Activated CD8-positive, alpha-beta memory T cell treated with anti-CD3 and anti-CD28 coated beads for 1 hour (primary cell): ENCODE results near the gene FAM25A.
"Not testable (repeated sequence)": the region's sequence is repeated elsewhere in the genome, so short reads cannot be mapped to it uniquely, and the experiment has no call there.

ENCODE experiments used
- DNase-seq, 2 donors: peaks; one replicate each; pipeline ENCODE4 v3.0.0-alpha.2; 2020; ENCODE audit warnings: low read depth in 1 of 2; ENCODE audit errors: extremely low read depth in 1 of 2

The FAM25A gene

DNA sequence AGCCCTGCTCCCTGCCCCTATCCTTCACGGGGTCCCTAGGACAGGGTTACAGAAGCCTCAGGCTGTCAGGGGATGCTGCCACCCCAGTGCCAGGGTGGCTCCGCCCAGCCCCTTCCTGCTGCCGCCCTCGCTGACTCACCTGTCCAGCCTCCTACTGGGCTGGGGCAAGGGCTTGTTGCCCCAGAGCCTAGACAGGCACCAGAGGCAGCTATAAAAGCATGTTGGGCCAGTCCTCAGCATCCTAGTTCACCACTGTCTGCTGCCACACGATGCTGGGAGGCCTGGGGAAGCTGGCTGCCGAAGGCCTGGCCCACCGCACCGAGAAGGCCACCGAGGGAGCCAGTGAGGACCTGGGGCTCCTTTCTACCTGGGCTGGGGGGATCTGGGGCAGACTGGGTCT is at the start of gene FAM25A:
FAM25A (plus strand) TSS at position 239 of the 400 bp plus-strand sequence; CDS start at position 270, 31 bp downstream.
- DNase-seq = not testable (repeated sequence)

DNA sequence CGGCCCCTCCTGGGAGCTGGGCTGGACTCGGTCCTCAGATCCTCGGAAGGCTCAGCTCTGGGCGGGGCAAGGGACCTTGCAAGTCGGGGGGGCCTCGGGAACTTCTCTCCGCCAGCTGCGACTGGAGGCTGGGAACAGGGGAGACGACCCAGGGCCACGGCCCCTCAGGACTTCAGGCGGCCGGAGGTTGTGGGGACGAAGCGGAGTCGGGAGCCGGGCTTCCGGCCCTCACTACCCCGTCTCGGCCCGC is 49.2 kb upstream of the FAM25A start:
- DNase-seq = no peak

DNA sequence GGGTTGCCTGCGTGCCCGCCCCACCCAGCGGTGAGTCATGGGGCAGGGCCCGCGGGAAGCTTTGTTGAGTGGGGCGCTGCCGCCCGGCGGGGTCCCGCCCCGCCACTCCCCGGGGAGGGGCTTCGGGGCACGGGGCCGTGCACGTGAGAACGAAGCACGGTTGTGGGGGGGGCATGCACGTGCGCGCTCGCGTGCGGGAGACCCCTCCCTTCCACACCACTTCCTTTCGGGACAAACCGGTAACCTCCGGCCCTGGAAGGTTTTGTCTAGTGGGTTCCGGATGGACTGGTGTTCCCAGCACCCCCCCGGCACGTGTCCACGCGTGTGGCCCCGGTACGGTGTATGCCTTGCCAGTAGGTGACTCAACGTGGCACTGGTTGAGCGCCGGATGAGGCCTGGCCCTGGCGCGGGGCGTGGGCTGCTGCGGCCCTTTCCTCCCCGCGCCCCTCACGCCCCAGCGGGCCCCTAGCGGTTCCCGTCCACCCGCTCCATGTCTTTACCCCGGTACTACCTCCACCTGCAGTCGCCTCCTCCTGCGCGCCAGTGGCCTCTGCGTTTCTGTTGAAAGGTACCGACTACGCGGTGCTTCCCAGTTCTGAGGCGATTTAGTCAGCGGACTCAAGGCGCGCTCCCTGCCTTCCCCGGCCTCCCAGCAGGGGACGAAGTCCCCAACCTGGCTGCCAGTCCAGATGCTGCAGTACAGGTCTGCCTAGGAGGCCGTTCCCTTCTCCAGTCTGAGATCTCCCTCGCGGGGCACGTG is 48.7 kb upstream of the FAM25A start:
- peak; percentile 57 to 90 for DNase-seq

DNA sequence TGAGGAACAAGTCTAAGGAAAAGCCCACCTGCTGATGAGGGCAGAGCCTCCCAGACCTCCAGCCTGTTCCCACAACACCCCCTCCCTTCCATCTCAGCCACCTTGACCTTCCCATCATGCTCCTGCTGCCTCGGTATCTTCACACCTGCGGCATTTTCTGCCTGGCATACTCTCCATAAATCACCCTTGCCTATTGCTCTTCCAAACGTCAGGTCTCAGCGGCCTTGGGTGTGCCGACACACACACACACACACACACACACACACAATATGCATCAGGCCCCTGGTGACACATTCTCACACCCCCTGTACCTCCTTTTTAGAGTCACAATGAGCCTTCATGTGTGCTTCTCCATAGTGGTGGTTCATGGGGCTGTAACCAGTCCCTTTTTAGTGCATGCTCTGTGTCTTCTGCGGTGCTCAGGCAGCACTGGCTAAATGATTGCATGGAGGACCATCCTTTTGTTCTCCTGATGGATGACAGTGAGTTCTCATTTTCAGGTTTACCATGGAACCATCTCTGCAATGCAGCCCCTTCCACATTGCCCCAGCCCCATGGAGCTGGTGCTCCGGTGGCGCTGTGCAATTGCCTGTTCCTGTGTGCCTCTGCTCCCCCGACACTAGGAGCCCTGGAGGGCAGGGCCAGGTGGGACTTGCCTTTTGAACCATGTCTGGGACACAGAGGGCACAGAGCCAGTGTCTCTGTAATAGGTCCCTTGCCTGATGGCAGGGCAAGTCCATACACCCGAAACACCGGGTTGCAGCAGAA is 47.3 kb upstream of the FAM25A start:
- no peak for DNase-seq

- no peak for DNase-seq
Observed at GRCh38 chr10:86974484-86974883, 45.6 kb upstream of the FAM25A start.

- no peak for DNase-seq
Observed at GRCh38 chr10:86976362-86977056, 43.6 kb upstream of the FAM25A start.

- DNase-seq = not testable (repeated sequence)
Observed at GRCh38 chr10:86978457-86978856, 41.6 kb upstream of the FAM25A start.

DNA sequence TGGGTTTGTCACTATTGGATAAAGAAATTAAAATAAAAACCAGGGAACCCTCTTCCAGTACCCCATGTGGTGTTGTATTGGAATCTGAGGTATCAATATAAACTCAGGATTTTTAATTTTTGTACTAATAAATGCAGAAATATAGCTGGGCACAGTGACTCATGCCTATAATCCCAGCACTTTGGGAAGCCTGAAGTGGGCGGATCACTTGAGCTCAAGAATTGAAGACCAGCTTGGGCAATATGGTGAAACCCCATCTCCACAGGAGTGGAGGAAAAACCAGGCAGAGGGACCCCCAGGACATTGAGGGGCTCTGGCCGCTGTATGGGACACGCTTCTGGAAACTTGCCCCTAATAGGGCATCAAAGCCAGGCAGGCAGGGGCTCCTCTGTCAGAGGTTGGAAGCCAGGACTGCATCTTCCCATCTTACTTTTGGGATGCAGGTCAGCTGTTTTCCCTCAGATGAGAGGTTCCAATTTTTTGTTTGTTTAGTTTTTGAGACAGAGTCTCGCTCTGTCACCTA is 40.7 kb upstream of the FAM25A start:
- DNase-seq = no peak

GRCh38 chr10:86979977-86980448 is 40.1 kb upstream of the FAM25A start:
- DNase-seq = no peak

DNA sequence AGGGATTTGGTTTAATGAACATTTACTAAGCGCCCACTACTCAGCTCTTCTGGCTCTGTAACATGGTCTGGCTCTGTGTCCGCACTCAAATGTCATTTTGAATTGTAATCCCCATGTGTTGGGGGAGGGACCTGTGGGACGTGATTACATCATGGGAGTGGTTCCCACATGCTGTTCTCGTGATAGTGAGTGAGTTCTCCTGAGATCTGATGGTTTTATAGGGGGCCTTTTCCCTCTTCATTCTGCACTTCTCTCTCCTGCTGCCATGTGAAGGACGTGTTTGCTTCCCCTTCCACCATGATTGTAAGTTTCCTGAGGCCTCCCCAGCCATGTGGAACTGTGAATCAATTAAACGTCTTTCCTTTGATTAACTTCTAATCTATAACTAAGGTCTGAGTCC is 39.1 kb upstream of the FAM25A start:
- not testable (repeated sequence) for DNase-seq

GRCh38 chr10:86981716-86982115 is 38.4 kb upstream of the FAM25A start:
- DNase-seq = no peak

- DNase-seq = not testable (repeated sequence)
Observed at GRCh38 chr10:86984498-86984897, 35.6 kb upstream of the FAM25A start.

DNA sequence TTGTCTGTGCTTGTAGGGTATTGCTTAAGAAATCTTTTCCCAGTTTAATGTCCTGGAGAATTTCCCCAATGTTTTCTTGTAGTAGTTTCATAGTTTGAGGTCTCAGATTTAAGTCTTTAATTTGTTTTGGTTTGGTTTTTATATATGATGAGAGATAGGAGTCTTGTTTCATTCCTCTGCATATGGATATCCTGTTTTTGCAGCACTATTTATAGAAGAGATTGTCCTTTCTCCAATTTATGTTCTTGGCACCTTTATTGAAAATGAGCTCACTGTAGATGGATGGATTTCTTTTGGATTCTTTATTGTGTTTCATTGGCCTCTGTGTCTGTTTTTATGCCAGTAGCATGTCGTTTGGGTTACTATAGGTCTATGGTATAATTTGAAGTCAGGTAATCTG is 31.6 kb upstream of the FAM25A start:
- DNase-seq = no peak

- not testable (repeated sequence) for DNase-seq
Observed at GRCh38 chr10:86991362-86991761, 28.7 kb upstream of the FAM25A start.

DNA sequence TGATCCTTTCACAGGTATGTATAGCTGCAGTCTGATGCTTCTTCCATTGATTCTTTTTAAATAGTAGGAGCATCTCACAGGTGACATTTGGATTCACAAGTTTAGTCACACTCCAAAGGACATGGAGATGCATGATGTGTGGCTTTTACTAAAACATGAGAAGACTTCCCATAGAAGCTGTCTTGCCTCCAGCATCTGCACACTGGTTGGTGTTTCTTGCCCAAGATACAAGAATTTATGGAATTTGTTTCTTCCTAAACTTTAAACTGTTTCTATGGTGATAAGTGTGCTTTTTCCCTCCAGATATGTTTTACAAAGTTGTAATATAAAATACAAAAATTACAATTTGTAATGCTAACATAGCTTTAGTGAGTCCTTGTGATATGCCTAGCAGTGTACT is 27.6 kb upstream of the FAM25A start:
- DNase-seq = no peak

DNA sequence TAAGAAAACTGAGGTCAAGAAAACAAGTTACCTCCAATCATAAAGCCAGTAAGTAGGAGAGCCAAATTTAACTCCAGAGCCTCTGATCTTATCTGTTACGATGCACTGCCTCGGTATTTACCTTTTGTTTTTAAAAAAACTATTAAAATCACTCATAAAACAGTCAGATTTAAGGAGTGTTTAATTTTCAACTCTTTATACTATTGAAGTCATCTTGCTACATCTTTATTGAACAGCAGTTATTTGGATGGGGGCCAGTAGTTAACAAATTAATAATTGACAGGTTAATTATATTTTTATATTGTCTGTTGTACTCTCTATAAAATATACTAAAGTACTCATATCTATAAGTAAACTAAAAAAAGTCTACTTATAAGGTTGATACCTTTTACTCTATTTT is 27.2 kb upstream of the FAM25A start:
- DNase-seq = no peak

DNA sequence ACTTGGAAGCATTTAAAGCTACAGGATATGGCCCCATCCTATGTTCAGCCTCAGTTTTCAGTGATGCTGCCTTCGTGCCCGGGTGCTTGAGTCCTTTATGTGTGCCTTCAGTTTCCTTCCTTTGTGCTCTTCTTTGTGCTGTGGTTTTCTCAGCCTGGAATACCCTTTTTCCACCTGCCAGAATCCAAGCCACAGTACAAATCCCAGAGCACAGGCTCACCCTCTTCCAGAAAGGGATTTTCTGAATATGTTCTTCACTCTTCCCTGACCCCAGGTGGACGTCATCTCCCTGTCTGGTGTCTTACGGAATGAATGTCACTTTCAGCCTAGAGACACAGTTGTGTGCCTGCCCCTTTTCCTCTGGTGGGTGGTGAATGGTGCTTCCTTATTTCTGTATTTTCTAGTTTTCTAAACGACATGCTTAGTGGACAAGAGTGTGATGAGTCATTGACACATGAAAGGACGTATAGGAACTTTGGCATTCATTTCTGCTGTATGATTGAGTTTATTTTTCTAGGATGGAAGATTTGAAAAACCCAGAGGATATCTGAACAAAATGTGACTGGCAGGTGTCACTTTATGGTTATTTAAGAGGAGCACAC is 20.2 kb upstream of the FAM25A start:
- not testable (repeated sequence) for DNase-seq

- no peak for DNase-seq
Observed at GRCh38 chr10:87000491-87000890, 19.6 kb upstream of the FAM25A start.

DNA sequence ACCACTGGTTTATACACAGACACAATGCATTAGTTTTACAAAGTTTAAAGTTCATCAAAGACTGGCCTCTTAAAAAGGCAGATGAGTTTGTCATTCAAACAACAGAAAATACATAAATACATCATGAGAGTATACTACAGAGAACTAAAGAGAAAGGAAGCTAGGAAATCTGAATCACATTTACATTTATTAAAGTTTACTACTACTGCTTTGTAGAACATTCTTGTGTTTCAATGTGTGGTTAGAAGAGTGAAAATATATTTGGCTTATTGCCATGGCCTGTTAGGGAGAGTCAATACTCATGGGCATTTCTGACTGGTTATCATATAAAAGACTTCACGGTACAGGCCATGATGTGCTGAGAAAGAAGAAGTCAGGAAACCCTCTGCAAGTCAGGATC is 13.0 kb upstream of the FAM25A start:
- not testable (repeated sequence) for DNase-seq

GRCh38 chr10:87007674-87008073 is 12.4 kb upstream of the FAM25A start:
- DNase-seq = not testable (repeated sequence)

- not testable (repeated sequence) for DNase-seq
Observed at GRCh38 chr10:87008303-87008702, 11.8 kb upstream of the FAM25A start.
